NCI-H2107 (cell line): ENCODE measurements around the gene PMVK.

Experiments
- DNase-seq: peaks from one replicate; lab custom pipeline; 2025; lab: John Stamatoyannopoulos, UW

The PMVK gene

DNA sequence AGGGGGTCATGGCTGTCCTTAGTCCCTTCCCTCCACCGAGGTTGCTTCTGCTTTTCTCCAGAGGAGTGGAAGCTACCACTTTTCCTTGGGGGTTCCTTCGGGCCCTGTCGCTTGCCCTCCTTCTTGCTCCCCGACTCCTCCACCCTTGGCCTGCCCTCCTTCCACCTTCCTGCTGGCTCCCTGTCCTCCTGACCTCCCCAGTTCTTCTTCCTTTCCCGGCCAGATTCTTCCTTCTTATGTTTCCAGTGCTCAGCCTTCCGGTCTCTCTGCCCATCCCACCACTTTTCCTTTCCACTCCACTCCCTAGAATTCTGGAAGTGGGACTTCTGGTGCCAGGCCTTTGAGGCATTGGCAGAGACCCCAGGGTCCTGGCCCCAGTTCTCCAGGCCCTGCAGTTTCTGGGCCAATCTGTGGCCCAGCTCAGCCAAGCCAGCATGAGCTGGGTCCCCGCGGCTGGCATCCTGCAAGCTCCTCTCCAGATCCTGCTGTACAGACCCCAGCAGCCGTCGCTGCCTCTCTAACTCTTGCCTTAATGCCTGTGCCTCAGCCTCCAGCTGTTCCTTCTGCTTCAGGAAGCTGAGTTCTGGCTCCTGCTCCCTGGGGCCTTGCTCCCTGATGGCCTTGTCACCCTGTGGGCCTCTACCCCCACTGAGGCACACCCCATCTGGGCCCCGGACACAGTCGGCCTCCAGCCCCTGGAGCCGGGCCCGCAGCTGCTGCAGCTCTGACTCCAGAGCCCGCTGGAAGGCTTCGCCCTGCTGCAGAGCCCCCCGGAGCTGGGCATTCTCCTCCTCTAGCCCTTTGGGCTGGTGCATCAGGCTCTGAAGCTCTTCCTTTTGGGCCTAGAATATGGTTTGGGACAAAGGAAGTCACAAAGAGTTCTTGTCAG, 9.7 kb upstream of the PMVK start:
- no peak for DNase-seq

GRCh38 chr1:154945160-154945961, 8.8 kb upstream of the PMVK start:
- DNase-seq: no peak

GRCh38 chr1:154944401-154945159, 8.1 kb upstream of the PMVK start:
- DNase-seq: no peak

DNA sequence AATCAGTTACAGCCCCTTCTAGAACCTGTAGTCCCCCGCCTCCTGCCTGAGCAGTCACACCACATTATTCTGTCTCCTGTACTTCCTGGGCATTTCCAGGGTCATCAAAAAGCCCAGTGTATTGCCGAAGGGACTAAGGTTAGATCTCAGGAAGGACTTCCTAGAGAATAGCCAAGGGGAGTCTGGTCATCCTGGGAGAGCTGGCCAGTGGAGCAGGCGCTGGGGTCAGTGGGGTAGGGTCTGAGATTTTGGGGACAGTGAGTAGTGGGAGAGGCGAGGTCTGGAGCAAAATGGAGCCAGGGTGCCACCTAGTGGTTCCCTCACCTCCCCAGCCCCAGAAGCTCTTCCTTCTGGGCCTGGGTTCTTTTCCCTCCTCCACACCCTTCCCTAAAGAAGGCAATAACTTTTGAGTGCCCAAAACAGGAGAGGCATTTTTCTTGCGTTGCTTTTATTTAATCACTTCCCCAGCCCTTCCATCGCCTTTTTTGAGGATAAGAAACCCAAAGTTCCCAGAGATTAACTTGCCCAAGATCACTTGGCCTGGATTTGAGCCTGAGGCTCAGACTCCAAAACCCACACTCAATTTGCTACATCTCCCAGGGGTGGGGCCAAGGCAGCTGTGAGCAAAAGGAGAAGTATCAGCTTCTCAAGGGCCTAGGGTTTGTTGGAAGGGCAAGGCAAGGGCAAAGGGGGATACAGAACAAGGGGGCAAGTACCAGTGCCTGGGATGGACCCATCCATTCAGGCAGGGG, 7.3 kb upstream of the PMVK start:
- DNase-seq: no peak

DNA sequence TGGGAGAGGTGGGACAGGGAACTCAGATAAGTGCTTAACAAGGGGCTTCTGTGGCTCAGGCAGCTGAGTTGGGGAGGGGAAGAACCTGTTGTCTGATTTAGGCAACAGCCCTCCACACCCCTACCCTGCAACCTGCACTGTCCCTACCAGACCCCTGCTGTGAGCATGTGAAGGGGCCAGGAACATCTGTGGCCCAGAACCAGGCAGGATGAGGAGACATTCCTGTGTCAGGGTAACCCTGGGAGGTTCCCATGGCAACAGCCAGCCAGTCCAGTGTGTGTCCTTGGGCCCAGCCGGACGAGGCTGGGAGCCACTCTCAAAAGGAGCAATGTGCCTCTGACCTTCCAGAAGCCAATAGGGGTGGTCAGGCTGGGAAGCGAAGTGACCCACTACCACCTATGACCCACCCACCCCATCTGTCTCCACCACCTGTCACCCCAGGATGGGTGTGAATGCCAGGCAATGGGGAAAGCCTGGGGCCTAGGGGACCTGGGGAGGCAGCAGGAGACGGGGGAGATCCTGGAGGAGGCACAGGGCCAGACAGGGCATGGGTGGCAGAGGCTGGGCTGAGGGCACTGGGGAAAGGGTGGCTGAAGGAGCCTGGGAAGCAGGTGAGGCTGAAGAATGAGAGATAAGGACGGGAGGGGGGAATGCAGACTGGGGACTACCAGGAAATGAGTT, 5.0 kb upstream of the PMVK start:
- no peak for DNase-seq

- no peak for DNase-seq
Measured at GRCh38 chr1:154940651-154941194, 4.2 kb upstream of the PMVK start.

GRCh38 chr1:154940213-154940560, 3.7 kb upstream of the PMVK start:
- no peak for DNase-seq

DNA sequence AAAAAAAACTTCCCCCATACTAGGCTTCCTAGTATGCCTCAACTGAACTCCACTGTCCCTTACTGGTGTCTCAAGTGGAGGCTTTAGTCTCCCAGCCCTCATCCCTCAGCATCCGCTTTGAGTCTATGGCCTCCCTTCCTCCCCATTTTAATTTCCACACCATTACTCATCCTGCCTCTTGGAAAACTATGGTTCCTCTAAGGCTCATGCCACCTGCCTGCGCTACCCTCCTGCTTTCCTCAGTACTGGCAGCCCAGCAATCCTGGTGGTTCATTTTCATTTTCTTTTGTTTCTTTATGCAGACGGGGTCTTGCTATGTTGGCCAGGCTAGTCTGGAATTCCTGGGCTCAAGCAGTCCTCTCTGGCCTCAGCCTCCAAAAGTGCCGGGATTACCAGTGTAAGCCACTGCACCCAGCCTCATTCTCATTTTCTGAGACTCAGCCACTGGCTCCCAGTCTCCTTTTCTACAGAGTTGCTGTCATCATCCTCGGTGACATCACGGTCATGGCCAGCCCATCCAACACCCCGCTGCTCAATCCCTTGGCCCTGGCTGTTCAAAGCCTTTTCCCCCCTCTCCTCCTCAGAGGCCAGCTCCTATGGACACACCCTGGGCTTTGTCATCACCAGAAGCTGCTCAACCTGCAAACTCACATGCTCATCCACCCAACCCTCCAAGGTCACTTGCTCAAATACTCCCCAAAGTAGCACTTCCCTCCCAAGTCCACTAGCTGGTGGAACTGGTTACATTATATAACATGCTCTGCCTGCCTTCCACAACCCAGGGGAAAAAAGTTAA, 2.3 kb upstream of the PMVK start:
- DNase-seq: no peak

DNA sequence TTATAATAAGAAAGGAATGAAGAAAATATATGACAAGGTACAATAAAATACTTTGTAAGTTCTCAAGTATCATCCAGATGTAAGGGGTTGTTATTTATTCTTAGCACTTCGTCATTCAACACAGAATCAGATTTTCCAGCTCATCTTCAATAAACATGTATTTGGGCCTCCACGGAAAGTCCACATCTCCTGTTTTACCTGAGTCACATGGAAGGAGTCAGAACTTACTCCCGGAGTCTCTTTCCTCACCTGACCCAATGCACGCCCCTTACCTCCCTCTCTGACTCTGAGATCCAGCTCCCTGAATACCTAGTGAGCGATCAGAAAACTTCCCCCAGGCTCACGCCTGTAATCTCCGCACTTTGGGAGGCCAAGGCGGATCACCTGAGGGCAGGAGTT, 1.5 kb upstream of the PMVK start:
- no peak for DNase-seq

DNA sequence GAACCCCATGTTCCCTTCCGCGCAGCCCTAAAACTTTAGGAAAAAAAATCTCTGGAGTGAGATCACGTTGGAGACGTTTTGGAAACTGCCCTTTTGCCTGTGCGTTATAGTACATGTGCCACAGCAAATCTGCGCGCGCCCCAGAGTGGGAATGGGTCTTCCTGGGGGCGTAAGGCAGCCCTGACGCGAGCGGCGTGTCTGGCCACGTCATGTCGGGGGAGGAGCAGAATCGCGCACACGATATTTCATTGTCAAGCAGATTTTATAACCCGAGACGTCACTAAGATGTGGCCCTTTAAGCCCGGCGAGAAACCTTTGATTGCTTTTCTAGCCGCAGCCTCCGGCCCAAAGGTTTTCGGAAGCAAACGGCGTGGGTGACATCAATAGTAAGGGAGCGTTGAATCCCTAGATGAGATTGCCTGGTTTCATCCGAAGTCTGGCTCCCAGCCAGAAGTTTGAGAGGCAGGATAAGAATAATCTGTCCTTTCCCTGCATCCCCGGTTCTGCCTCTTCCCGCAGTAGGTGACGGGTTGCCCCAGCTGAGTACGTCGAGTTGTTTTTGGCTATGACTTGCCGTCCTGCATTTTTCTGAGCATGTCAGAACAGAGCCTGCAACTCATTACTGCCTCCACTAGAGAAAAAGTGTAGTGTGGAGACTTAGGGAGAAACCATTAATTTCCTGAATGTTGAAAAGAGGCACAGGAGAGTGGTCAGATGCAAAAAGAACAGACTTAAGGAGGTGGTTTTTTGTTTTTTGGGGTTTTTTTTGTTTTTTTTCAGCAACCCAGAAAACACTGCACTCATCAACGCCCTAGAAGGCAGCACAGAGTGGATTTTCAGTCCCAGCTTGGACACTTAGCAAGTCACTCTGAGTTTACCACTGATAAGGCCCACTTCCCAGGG, 817 bp upstream of the PMVK start:
- peak; percentile 90 for DNase-seq

DNA sequence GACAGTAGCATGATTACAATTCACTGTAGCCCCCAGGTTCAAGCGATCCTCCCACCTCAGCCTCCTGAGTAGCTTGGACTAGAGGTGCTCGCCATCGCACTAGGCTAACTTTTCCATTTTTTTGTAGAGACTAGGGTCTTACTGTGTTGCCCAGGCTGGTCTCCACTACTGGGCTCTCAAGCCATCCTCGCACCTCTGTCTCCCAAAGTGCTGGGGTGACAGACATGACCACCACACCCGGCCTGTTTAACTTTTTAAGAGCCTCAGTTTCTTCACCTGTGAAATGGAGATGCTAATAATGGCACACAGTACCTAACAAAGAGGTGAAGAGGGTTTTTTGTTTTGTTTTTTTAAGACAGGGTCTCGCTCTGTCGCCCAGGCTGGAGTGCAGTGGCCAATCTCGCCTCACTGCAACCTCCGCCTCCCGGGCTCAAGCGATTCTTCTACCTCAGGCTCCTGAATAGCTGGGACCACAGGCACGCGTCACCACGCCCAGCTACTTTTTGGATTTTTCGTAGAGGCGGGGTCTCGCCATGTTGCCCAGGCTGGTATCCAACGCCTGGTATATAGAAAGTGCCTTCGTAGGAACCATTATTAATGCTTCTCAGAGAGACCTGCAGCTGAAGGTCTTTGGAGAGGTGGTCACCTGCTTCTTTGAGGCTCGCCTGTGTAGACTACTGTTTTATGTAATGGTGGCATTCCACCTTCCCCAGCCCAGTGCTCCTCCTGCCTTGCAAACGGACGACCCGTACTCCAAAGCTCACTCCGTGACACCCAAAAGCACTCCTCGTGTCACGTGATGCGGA, 567 bp downstream of the PMVK start:
- no peak for DNase-seq

- DNase-seq: no peak
Measured at GRCh38 chr1:154934358-154934948, 2.1 kb downstream of the PMVK start.

- DNase-seq: no peak
Measured at GRCh38 chr1:154931940-154932487, 4.5 kb downstream of the PMVK start.

GRCh38 chr1:154926201-154926600, 10.3 kb downstream of the PMVK start:
- DNase-seq: no peak

DNA sequence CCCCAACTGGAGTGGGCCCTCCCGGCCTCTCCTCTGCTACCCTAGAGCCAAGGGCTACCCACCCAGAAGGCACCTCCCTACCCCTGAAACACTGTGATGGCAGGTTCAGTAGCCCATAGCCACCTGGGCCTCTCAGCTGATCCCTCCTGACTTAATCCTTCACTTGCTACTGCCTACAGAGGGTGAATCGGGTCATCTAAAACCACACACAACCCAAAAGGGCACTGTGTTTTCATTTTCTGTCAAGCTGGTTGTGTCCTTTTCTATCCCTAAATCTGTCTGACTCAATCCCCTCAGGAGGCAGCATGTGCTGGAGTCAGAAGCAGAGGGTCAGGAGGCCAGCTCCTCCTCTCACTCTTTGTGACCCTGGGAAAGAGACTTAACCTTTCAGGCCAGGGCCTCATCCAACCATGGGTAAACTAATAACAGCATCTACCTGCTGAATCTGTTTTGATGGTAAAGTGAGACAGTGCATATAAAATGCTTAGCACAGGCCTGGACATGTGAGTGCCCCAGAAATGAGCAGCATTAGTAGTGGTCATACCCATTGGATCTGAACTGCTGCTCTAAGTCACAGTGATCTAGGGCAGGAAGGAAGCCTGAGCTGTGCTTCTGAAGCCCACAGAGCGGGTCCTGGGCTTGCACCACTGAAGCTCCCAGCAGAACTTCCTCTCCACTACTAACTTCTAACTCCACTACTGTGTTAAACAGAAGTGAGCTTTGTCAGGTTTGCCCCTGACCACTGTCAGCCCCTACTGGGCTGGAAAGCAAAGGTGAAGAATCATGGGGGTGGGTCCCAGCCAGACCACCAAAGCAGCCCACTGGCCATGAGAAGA, 11.0 kb downstream of the PMVK start:
- no peak for DNase-seq

DNA sequence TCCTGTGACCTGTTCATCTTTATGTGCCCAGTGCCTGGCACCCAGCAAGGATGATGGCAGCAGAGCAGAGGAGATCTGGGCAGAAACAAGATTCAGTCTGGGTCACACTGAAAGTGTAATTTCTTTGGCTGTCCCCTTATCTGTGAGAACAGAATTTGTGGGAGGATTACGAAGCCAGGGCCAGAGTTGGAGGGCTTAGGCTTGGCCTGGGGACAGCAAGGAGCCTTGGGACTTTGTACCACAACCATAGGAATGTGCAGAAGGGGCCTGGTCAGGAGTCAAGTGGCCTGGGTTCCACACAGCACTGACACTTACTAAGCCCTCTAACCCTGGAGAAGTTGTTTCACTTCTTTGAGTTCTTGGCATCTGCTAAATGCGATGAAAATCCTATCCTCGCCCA, 12.8 kb downstream of the PMVK start:
- DNase-seq: no peak

DNA sequence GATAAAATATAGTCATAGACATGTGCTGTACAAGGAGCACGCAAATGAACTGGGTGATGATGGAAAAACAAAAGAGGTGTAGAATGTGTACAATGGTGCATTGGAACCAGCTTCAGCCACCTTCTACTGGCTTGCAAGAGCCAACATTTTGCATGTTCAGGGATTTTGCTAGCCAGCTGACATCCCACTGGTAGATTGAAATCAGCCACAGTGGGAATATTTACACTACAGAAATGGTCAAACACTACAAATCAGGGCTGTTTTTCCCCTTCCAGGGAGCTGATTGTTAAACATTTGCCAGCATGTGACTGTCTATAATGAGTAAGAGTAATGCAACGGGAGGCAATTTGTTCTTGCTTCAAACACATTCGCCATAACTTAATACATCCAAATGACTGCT, 23.2 kb downstream of the PMVK start:
- no peak for DNase-seq
